ENCODE results near the gene SCAF4.

DNA sequence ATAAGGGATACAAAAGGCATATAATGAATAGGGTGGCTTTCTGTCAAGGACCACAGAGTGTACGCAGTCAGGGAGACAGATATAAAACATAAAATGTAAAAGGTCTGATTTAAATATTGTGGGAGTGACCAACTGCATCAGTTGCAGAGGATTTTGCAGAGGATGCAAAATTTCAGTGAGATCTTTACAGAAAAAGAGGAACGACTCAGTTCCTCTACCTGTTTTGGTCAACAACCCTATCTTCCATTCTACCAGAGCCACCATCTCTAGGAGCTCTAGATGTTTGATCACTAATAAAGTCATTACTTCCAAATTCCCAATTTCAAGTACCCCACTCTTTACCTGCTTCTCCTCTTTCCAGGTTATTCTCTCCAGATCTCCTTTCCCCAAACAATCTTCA is 56.0 kb downstream of the SCAF4 start:
- TF ChIP-seq POLR2A (IDR thresholded peaks at IDR 0.05; ENCODE audit: low read depth, low read length) (no peak), TAF1 (IDR thresholded peaks at IDR 0.05; ENCODE audit: low read depth, low read length) (no peak)
